ENCODE data around the gene UVSSA.

DNA sequence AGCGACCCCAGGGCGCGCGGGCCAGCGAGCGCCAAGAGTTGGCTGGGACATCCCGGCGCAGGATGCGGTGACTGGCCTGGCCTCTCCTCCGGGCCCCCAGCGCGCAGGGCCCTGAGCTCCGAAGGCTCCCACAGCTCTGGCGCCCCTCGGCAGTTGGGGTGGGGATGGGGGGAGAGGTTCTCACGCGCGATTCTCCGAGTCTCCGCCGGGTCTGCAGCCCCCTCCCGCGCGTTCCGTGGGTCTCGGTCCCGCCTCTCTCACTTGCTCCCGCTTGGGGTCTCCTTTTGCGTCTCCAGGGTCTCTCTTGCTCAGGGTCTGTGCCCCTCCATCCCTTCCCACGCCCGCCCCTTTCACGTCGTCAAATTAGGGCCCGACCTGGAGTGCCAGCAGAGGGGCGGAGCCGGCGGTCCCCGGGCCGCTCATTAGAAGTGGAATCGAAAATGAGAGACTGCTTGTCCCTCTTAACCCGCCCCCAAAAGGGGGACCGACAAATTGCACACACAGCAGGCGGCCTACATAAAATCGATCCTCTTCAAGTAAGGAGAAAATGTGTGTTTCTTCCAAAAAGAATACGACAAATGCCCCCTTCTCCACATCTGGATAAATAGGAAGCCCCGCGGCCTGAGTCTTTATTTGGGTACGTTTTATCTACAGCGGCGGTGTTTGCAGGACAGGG, 60.1 kb downstream of the UVSSA start:
- TF ChIP-seq YY1 (IDR thresholded peaks at IDR 0.05; ENCODE audit: insufficient read depth, insufficient read length), result no peak
- TF ChIP-seq ZNF274 (IDR thresholded peaks at IDR 0.05; ENCODE audit: low read depth, low read length), result no peak

Measured in NT2/D1 (cell line).